Kidney (tissue), 14 donors: ENCODE data around the gene DTD1. TPM values are rescaled to one million over a fixed set of nuclear protein-coding genes. Genes with fewer than 3 reads are reported as not detected.
"Not testable (repeated sequence)": the region's sequence is repeated elsewhere in the genome, so short reads cannot be mapped to it uniquely, and the experiment has no call there.

ENCODE experiments used
- DNase-seq, 5 donors: peaks; one replicate each; pipeline ENCODE4 v3.0.0-alpha.2; 2013 to 2020
- FAIRE-seq: peaks from 2 replicates; lab custom pipeline; 2012; peaks lifted over from hg19 to GRCh38; lab: Jason Lieb, UNC
- H3K27ac ChIP-seq, 2 donors: one replicate each; pipeline ENCODE4 v1.7.0; 2013; ENCODE audit warnings: low read depth in 2 of 2, low read length in 2 of 2, inconsistent platforms in 1 of 2
- H3K27me3 ChIP-seq: one replicate; pipeline ENCODE4 v1.7.1; 2013; ENCODE audit warnings: low read length, inconsistent platforms; ENCODE audit not compliant: control insufficient read depth, insufficient read depth
- H3K36me3 ChIP-seq, 3 donors: one replicate each; pipeline versions ENCODE4 v1.7.0 to v1.7.1; 2013; ENCODE audit warnings: low read length in 3 of 3, control low read depth in 1 of 3, inconsistent platforms in 1 of 3; ENCODE audit not compliant: insufficient read depth in 3 of 3, control insufficient read depth in 2 of 3
- H3K4me1 ChIP-seq, 3 donors: one replicate each; pipeline versions ENCODE4 v1.7.0 to v1.7.1; 2013; ENCODE audit warnings: low read length in 3 of 3, inconsistent platforms in 1 of 3, low read depth in 1 of 3; ENCODE audit not compliant: control insufficient read depth in 2 of 3, insufficient read depth in 2 of 3
- H3K4me3 ChIP-seq, 3 donors: one replicate each; pipeline versions ENCODE4 v1.7.0 to v1.8.1; 2013; ENCODE audit warnings: low read length in 3 of 3, control low read depth in 1 of 3, inconsistent platforms in 1 of 3
- H3K9ac ChIP-seq, 3 donors: one replicate each; pipeline versions ENCODE4 v1.7.0 to v1.7.1; 2013; ENCODE audit warnings: low read length in 3 of 3, control low read depth in 1 of 3, inconsistent platforms in 1 of 3
- H3K9me3 ChIP-seq, 3 donors: one replicate each; pipeline versions ENCODE4 v1.7.0 to v1.7.1; 2013; ENCODE audit warnings: low read length in 3 of 3, control low read depth in 1 of 3, inconsistent platforms in 1 of 3; ENCODE audit not compliant: control insufficient read depth in 2 of 3, insufficient read depth in 1 of 3
- CTCF ChIP-seq: IDR thresholded peaks from 3 replicates; pipeline ENCODE4 v1.5.1; 2012; ENCODE audit warnings: mild to moderate bottlenecking, moderate library complexity, borderline replicate concordance; ENCODE audit not compliant: insufficient read depth; ENCODE audit errors: extremely low read depth
- intact Hi-C: fragments of 100-400 bp; cut with DNase I; formaldehyde crosslinking; loops from one replicate; pipeline ENCODE4 v1.11.1; 2022
- polyA plus RNA-seq: library from polyadenylated mRNA; stranded (reverse); fragments of 350-450 nt; fragmentation: Illumina TruSeq; extraction: RNeasy Lipid Tissue Mini Kit (QIAGEN cat#74804); gene quantifications from one replicate; pipeline ENCODE4 v1.2.3, GENCODE V29; 2014; ENCODE audit warnings: low read depth, low replicate concordance; ENCODE audit not compliant: insufficient read depth
- total RNA-seq: library from RNA; stranded (reverse); fragmentation: NEBNext Ultra II Directional; extraction: Animal tissue kit (Norgen Biotek cat#: 25700); gene quantifications from one replicate; pipeline ENCODE4 v1.2.1, GENCODE V29; 2021
- donor health status: control.
- donor health status: control.
- donor health status: control.
- donor health status: control.
- donor health status: control.
- donor health status: DM: yes; HTN: yes; CAD: no.
- donor health status: Normal renal cell carcinoma (clear cell type).

DTD1 gene
- total and polyA plus RNA-seq, 2 donors from 2014 or later, result 45.3 to 47.4 TPM

DNA sequence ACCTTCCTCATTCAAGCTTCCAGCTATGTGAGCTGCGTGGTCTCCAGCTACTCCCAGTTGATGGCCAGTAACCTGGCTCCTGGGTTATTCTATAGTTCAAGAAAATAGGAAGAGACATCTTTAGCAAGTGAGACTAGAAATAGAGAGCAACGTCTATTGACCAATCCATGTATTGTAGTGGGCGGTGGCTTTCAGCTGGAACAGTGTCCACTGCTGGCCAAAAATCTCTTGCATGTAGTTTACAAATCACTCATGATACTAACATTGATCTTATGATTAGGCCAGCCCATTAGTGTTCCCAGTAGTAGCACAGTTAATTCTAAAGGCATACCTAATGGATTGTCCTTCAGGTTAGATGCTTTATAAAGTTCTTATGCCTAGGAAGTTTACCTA lies 166.8 kb downstream of the DTD1 start:
- Histone ChIP-seq H3K36me3 (no peaks in the 10 kb centered on the region), H3K27ac (no peak overlapping the region), H3K4me3 (no peak overlapping the region), H3K9ac (no peak overlapping the region), H3K4me1 (no peaks in the 10 kb centered on the region), H3K9me3 (no peaks in the 10 kb centered on the region), H3K27me3 (no peaks in the 10 kb centered on the region)
- no peak for FAIRE-seq
- intact Hi-C loops, result no loop called here
- no peak for TF ChIP-seq CTCF
- no peak for DNase-seq

GRCh38 chr20:18760852-18761251 lies 173.0 kb downstream of the DTD1 start:
- DNase-seq, H3K9ac ChIP-seq, H3K27ac ChIP-seq, H3K36me3 ChIP-seq, H3K4me3 ChIP-seq, H3K4me1 ChIP-seq, FAIRE-seq, H3K27me3 ChIP-seq, H3K9me3 ChIP-seq, intact Hi-C loops: not testable (repeated sequence)

- H3K36me3 ChIP-seq, result no peaks in the 10 kb centered on the region
- H3K4me1 ChIP-seq, result no peaks in the 10 kb centered on the region
- DNase-seq, result no peak
- no peak overlapping the region for H3K4me3 ChIP-seq
- TF ChIP-seq CTCF, result no peak
- no peaks in the 10 kb centered on the region for H3K9me3 ChIP-seq
- no peak for FAIRE-seq
- intact Hi-C loops, result no loop called here
- no peak overlapping the region for H3K27ac ChIP-seq
- no peak overlapping the region for H3K9ac ChIP-seq
- H3K27me3 ChIP-seq, result no peaks in the 10 kb centered on the region
Measured at GRCh38 chr20:18767676-18768075, 179.8 kb downstream of the DTD1 start.

GRCh38 chr20:18773566-18773965 lies 185.7 kb downstream of the DTD1 start:
- Histone ChIP-seq H3K36me3 (no peaks in the 10 kb centered on the region), H3K27me3 (no peaks in the 10 kb centered on the region), H3K27ac (no peak overlapping the region), H3K9me3 (no peaks in the 10 kb centered on the region), H3K4me1 (no peaks in the 10 kb centered on the region), H3K4me3 (no peak overlapping the region), H3K9ac (no peak overlapping the region)
- intact Hi-C loops, result no loop called here
- DNase-seq, result no peak
- no peak for FAIRE-seq
- TF ChIP-seq CTCF, result no peak
